Sigmoid colon (tissue), 7 donors: Measurements from ENCODE around the gene FOSL1. TPM values are rescaled to one million over a fixed set of nuclear protein-coding genes. Genes with fewer than 3 reads are reported as not detected.
A peak's percentile ranks its signal among the peaks of the same experiment; 100 is the strongest.

Experiments
- DNase-seq: peaks from one replicate; pipeline ENCODE4 v3.0.0-alpha.2; 2019
- H3K27ac ChIP-seq, 4 donors: fragments of 200-600 bp; sonication (generic); one replicate each; pipeline ENCODE4 v1.5.1; 2016 to 2019; ENCODE audit warnings: mild to moderate bottlenecking in 1 of 4
- H3K27me3 ChIP-seq, 3 donors: fragments of 200-600 bp; sonication (generic); one replicate each; pipeline ENCODE4 v1.5.1; 2019; ENCODE audit warnings: mild to moderate bottlenecking in 1 of 3
- H3K36me3 ChIP-seq, 4 donors: fragments of 200-600 bp; sonication (generic); one replicate each; pipeline ENCODE4 v1.5.1; 2016 to 2019
- H3K4me1 ChIP-seq, 4 donors: fragments of 200-600 bp; sonication (generic); one replicate each; pipeline ENCODE4 v1.5.1; 2017 to 2019
- H3K4me3 ChIP-seq, 4 donors: fragments of 200-600 bp; sonication (generic); one replicate each; pipeline ENCODE4 v1.5.1; 2017 to 2019; ENCODE audit warnings: mild to moderate bottlenecking in 2 of 4, moderate library complexity in 1 of 4
- H3K9me3 ChIP-seq, 4 donors: fragments of 200-600 bp in 3 of 4; sonication (generic) in 3 of 4; one replicate each; pipeline versions ENCODE4 v1.5.1 to v1.6.1; 2013 to 2019
- CTCF ChIP-seq, 4 experiments: fragments of 450-650 bp in 3 of 4; fragments of 200-600 bp in 1 of 4; IDR thresholded peaks; one replicate each; pipeline ENCODE4 v1.5.1; 2016 to 2019; ENCODE audit warnings: antibody characterized with exemption in 4 of 4, mild to moderate bottlenecking in 3 of 4, moderate library complexity in 2 of 4
- EP300 ChIP-seq, 4 donors: sonication (generic); formaldehyde crosslinking; IDR thresholded peaks; one replicate each; pipeline ENCODE4 v1.6.1; 2017; ENCODE audit warnings: antibody characterized with exemption in 4 of 4
- POLR2A ChIP-seq, 2 donors: fragments of 450-650 bp; IDR thresholded peaks; one replicate each; pipeline ENCODE4 v1.6.1; 2016; ENCODE audit warnings: antibody characterized with exemption in 2 of 2, mild to moderate bottlenecking in 2 of 2, moderate library complexity in 2 of 2
- POLR2AphosphoS5 ChIP-seq, 4 donors: sonication (generic); formaldehyde crosslinking; IDR thresholded peaks; one replicate each; pipeline ENCODE4 v1.6.1; 2017; ENCODE audit warnings: antibody characterized with exemption in 4 of 4
- WGBS, 2 donors: extraction: QIAGEN DNeasy Blood & Tissue Kit; methylation state at CpG; one replicate each; pipeline ENCODE4 v1.1.7; 2013; 5-methylcytosine and 5-hydroxymethylcytosine counted together
- intact Hi-C: fragments of 100-400 bp; cut with DNase I; formaldehyde crosslinking; loops from one replicate; pipeline ENCODE4 v1.15.1; 2023
- polyA plus RNA-seq, 3 donors: library from polyadenylated mRNA; stranded (reverse); fragments of 200-250 nt; gene quantifications; one replicate each; pipeline ENCODE4 v1.2.3, GENCODE V29; 2013
- total RNA-seq, 4 donors: library from RNA; depleted of rRNA; stranded (reverse); fragments of >200 nt; gene quantifications; one replicate each; pipeline ENCODE4 v1.1.0, GENCODE V29; 2016
- donor health status: healthy with polysubstance abuse.
- donor health status: Bipolar disorder and iron deficiency.
- donor health status: healthy.

The FOSL1 gene
- total and polyA plus RNA-seq, 7 donors = 0.36 to 12.4 (median 2.9) TPM; not detected in 1

GRCh38 chr11:65857500-65857852, 42.7 kb downstream of the FOSL1 start:
- Histone ChIP-seq H3K4me1 (peaks cover 0 to 70% (median 57%) of the 10 kb centered on the region in 4 donors), H3K27me3 (no peaks in the 10 kb centered on the region), H3K9me3 (no peaks in the 10 kb centered on the region), H3K36me3 (peaks cover 30 to 46% (median 44%) of the 10 kb centered on the region in 4 donors), H3K4me3 (peak overlapping the region; percentile 79 to 99 (median 98)), H3K27ac (peak overlapping the region; percentile 89 to 99 (median 95))
- DNase-seq = no peak
- no peak for TF ChIP-seq POLR2A (IDR thresholded peaks at IDR 0.05)
- TF ChIP-seq POLR2AphosphoS5 (IDR thresholded peaks at IDR 0.05) = no peak
- no peak for TF ChIP-seq CTCF (IDR thresholded peaks at IDR 0.05)
- TF ChIP-seq EP300 (IDR thresholded peaks at IDR 0.05) = no peak
- intact Hi-C loops = loop anchor here (5.0 kb wide), 2 partner anchors 60 to 285 kb away; partner anchors contain the start of genes C11orf68, DRAP1, FAM89B and ZNRD2
- 0 to 1% methylated on average over 49 of the region's 49 CpGs for WGBS, 2 donors

GRCh38 chr11:65856689-65857499, 43.3 kb downstream of the FOSL1 start:
- peaks cover 30 to 46% (median 42%) of the 10 kb centered on the region in 4 donors for H3K36me3 ChIP-seq
- H3K9me3 ChIP-seq = no peaks in the 10 kb centered on the region
- H3K4me1 ChIP-seq = peaks cover 0 to 66% (median 51%) of the 10 kb centered on the region in 4 donors
- H3K4me3 ChIP-seq = peak overlapping the region; percentile 79 to 99 (median 98)
- H3K27ac ChIP-seq = peak overlapping the region; percentile 89 to 99 (median 95)
- intact Hi-C loops = loop anchor here (5.0 kb wide), 2 partner anchors 60 to 285 kb away; partner anchors contain the start of genes C11orf68, DRAP1, FAM89B and ZNRD2
- WGBS, 2 donors = 1% methylated on average over 57 of the region's 57 CpGs
- H3K27me3 ChIP-seq = no peaks in the 10 kb centered on the region
- DNase-seq = peak; percentile 92
- TF ChIP-seq CTCF (IDR thresholded peaks at IDR 0.05) = no peak
- TF ChIP-seq POLR2AphosphoS5 (IDR thresholded peaks at IDR 0.05) = peak; percentile 74 to 91 (median 84)
- TF ChIP-seq EP300 (IDR thresholded peaks at IDR 0.05) = peak in 1 of 4 donors; percentile 25
- TF ChIP-seq POLR2A (IDR thresholded peaks at IDR 0.05) = peak; percentile 68 to 70

GRCh38 chr11:65855927-65856363, 44.2 kb downstream of the FOSL1 start:
- intact Hi-C loops = loop anchor here (5.0 kb wide), 2 partner anchors 61 to 284 kb away; partner anchors contain the start of genes C11orf68, DRAP1, FAM89B and ZNRD2
- Histone ChIP-seq H3K4me1 (peaks cover 0 to 57% (median 41%) of the 10 kb centered on the region in 4 donors), H3K36me3 (peaks cover 30 to 53% (median 46%) of the 10 kb centered on the region in 4 donors), H3K27me3 (no peaks in the 10 kb centered on the region), H3K27ac (peak overlapping the region in 3 of 4 donors; percentile 92 to 99 (median 98)), H3K4me3 (peak overlapping the region in 2 of 4 donors; percentile 79 to 97), H3K9me3 (peaks cover 0 to 5% (median 2%) of the 10 kb centered on the region in 4 donors)
- no peak for TF ChIP-seq POLR2AphosphoS5 (IDR thresholded peaks at IDR 0.05)
- WGBS, 2 donors = 46 to 83% methylated on average over 15 of the region's 15 CpGs
- DNase-seq = no peak

- WGBS, 2 donors = 30 to 70% methylated on average over 15 of the region's 15 CpGs
- TF ChIP-seq POLR2A (IDR thresholded peaks at IDR 0.05) (no peak), POLR2AphosphoS5 (IDR thresholded peaks at IDR 0.05) (no peak), EP300 (IDR thresholded peaks at IDR 0.05) (no peak), CTCF (IDR thresholded peaks at IDR 0.05) (no peak)
- peak overlapping the region in 1 of 4 donors; percentile 99 for H3K27ac ChIP-seq
- H3K36me3 ChIP-seq = peaks cover 30 to 57% (median 47%) of the 10 kb centered on the region in 4 donors
- no peak overlapping the region for H3K4me3 ChIP-seq
- no peaks in the 10 kb centered on the region for H3K27me3 ChIP-seq
- intact Hi-C loops = loop anchor here (5.0 kb wide), 2 partner anchors 62 to 283 kb away; partner anchors contain the start of genes C11orf68, DRAP1, FAM89B and ZNRD2
- H3K9me3 ChIP-seq = peaks cover 0 to 6% (median 2%) of the 10 kb centered on the region in 4 donors
- H3K4me1 ChIP-seq = peaks cover 0 to 54% (median 40%) of the 10 kb centered on the region in 4 donors
- DNase-seq = peak; percentile 68
Measured at GRCh38 chr11:65854852-65855837, 45.0 kb downstream of the FOSL1 start.
